ENCODE results near the gene WT1. TPM values are rescaled to one million over a fixed set of nuclear protein-coding genes. Genes with fewer than 3 reads are reported as not detected.

WT1 gene
- total and polyA plus RNA-seq, 2 donors from 2014 or later: 0.66 to 15.0 TPM

DNA sequence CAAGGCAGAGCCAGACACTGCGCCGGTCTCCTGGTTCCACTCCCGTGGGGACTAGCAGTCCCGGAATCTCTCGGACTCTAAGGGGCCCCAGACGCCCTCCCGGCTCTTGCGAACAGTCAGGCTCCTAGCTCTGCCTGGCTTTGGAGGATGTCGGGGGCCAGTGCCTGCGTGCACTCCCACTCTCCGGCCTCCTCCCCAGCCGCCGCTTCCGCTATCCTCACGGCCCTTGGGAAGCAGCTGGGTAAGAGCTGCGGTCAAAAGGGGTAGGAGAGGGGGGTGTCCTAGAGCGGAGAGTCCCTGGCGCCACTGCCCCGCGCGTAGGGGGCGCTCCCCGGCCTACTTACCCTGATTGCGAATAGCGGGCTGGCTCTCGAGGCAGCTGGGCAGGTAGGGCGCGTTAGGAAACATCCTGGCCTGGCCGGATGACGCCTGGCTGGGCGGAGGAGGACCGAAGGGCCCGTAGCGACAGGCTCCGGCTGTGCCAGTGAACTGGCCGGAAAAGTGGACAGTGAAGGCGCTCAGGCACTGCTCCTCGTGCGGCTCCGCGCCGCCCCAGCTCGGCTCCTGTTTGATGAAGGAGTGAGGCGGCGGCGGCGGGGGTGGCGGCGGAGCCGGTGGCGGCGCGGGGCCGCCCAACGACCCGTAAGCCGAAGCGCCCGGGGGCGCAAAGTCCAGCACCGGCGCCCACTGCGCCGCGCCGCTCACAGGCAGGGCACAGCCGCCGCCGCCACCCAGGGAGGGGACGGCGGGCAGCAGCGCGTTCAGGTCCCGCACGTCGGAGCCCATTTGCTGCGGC, 785 bp downstream of the WT1 start:
- no peak for FAIRE-seq
- H3K4me1 ChIP-seq (ENCODE audit: control insufficient read depth in 2 of 3, insufficient read depth in 2 of 3, low read depth in 1 of 3, low read length in 3 of 3): peaks cover 0 to 6% (median 0%) of the 10 kb centered on the region in 3 donors
- TF ChIP-seq, protein P1, sequence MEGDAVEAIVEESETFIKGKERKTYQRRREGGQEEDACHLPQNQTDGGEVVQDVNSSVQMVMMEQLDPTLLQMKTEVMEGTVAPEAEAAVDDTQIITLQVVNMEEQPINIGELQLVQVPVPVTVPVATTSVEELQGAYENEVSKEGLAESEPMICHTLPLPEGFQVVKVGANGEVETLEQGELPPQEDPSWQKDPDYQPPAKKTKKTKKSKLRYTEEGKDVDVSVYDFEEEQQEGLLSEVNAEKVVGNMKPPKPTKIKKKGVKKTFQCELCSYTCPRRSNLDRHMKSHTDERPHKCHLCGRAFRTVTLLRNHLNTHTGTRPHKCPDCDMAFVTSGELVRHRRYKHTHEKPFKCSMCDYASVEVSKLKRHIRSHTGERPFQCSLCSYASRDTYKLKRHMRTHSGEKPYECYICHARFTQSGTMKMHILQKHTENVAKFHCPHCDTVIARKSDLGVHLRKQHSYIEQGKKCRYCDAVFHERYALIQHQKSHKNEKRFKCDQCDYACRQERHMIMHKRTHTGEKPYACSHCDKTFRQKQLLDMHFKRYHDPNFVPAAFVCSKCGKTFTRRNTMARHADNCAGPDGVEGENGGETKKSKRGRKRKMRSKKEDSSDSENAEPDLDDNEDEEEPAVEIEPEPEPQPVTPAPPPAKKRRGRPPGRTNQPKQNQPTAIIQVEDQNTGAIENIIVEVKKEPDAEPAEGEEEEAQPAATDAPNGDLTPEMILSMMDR (IDR thresholded peaks at IDR 0.05; ENCODE audit: borderline replicate concordance, extremely low read depth, insufficient read depth): no peak
- H3K9me3 ChIP-seq (ENCODE audit: control insufficient read depth in 2 of 3, insufficient read depth in 1 of 3, low read length in 3 of 3): no peaks in the 10 kb centered on the region
- DNase-seq: peak in 4 of 5 donors; percentile 61 to 68 (median 65)
- peak overlapping the region in 1 of 2 donors; percentile 51 for H3K27ac ChIP-seq (ENCODE audit: low read depth in 2 of 2, low read length in 2 of 2)
- H3K9ac ChIP-seq (ENCODE audit: low read length in 3 of 3): peak overlapping the region in 2 of 3 donors; percentile 34 to 64
- peak overlapping the region; percentile 56 to 95 (median 56) for H3K4me3 ChIP-seq (ENCODE audit: low read length in 3 of 3)
- H3K27me3 ChIP-seq (ENCODE audit: control insufficient read depth, insufficient read depth, low read length): peaks cover 10% of the 10 kb centered on the region
- intact Hi-C loops (cut with DNase I): no loop called here
- no peaks in the 10 kb centered on the region for H3K36me3 ChIP-seq (ENCODE audit: control insufficient read depth in 2 of 3, insufficient read depth in 3 of 3, low read length in 3 of 3)

DNA sequence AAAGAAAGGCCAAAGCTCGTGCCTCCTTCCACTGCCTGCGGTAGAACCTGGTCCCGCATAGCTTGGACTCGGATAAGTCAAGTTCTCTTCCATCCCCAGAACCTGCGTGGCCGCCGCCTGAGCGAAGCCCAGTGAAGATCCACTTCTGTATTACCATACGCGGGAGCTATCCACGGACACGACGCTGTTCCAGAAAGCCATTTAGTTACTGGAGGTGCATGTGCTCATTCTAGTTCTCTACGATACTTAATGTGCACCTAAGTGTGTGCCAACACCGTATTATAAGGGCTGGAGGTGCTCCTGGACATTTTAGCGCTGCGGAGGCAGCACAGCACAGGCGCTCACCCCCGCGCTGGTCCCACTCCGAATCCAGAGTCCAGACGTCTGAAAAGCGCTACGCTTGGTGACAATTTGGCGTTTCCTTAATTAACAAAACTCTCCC, 1.4 kb downstream of the WT1 start:
- FAIRE-seq (no peak), DNase-seq (peak in 1 of 5 donors; percentile 41)
- H3K27ac ChIP-seq (ENCODE audit: low read depth in 2 of 2, low read length in 2 of 2): peak overlapping the region in 1 of 2 donors; percentile 37
- peak overlapping the region; percentile 56 to 95 (median 56) for H3K4me3 ChIP-seq (ENCODE audit: low read length in 3 of 3)
- peak overlapping the region; percentile 24 to 64 (median 34) for H3K9ac ChIP-seq (ENCODE audit: low read length in 3 of 3)
- H3K27me3 ChIP-seq (ENCODE audit: control insufficient read depth, insufficient read depth, low read length): peaks cover 11% of the 10 kb centered on the region
- H3K9me3 ChIP-seq (ENCODE audit: control insufficient read depth in 2 of 3, insufficient read depth in 1 of 3, low read length in 3 of 3): no peaks in the 10 kb centered on the region
- H3K4me1 ChIP-seq (ENCODE audit: control insufficient read depth in 2 of 3, insufficient read depth in 2 of 3, low read depth in 1 of 3, low read length in 3 of 3): peaks cover 0 to 6% (median 0%) of the 10 kb centered on the region in 3 donors
- TF ChIP-seq, protein P1 (IDR thresholded peaks at IDR 0.05; ENCODE audit: borderline replicate concordance, extremely low read depth, insufficient read depth): no peak
- no peaks in the 10 kb centered on the region for H3K36me3 ChIP-seq (ENCODE audit: control insufficient read depth in 2 of 3, insufficient read depth in 3 of 3, low read length in 3 of 3)
- intact Hi-C loops (cut with DNase I): no loop called here

DNA sequence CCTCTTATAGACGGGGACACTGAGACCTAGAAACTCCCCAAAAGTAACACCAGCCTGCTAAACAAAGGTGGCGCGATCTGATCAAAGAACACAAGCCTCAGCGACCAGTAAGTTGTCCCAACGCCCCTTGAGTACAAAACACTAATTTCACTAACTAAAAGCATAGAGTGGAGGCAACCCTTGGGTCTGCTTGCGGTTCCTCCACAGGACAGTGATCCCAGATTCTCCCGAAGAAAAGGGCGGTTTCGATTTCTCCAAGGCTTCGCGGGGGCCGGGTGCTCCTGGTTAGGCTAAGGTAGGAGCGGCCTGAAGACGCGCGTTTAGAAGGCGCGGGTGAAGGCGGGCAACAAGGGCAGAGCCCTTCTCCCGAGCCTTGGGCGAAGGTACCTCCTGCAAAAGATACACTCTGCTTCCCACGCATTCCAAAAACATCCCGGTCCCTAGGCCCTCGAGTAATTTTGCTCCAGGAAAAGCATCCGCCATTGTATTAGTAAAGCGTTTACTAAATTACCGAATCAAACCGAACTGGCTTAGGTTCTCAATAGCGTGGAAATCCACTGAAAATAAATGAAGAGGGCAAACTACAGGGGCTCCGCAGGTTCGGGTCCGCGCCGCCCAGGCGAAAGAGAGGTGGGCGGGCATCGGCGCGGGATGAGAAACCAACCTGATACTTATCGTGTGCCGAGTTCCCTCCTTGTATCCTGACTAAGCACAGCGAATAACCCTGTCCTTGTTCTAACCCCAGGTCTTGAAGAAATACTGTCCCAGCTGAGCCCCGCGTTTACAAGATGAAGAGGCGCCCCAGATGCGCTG, 2.0 kb downstream of the WT1 start:
- intact Hi-C loops (cut with DNase I): no loop called here
- Histone ChIP-seq H3K27ac (ENCODE audit: low read depth in 2 of 2, low read length in 2 of 2) (peak overlapping the region; percentile 32 to 41), H3K4me1 (ENCODE audit: control insufficient read depth in 2 of 3, insufficient read depth in 2 of 3, low read depth in 1 of 3, low read length in 3 of 3) (peaks cover 0 to 6% (median 0%) of the 10 kb centered on the region in 3 donors), H3K9ac (ENCODE audit: low read length in 3 of 3) (peak overlapping the region in 1 of 3 donors; percentile 64), H3K4me3 (ENCODE audit: low read length in 3 of 3) (peak overlapping the region; percentile 56 to 95 (median 65)), H3K36me3 (ENCODE audit: control insufficient read depth in 2 of 3, insufficient read depth in 3 of 3, low read length in 3 of 3) (no peaks in the 10 kb centered on the region), H3K9me3 (ENCODE audit: control insufficient read depth in 2 of 3, insufficient read depth in 1 of 3, low read length in 3 of 3) (no peaks in the 10 kb centered on the region), H3K27me3 (ENCODE audit: control insufficient read depth, insufficient read depth, low read length) (peaks cover 9% of the 10 kb centered on the region)
- TF ChIP-seq, protein P1 (IDR thresholded peaks at IDR 0.05; ENCODE audit: borderline replicate concordance, extremely low read depth, insufficient read depth): no peak
- DNase-seq: peak in 2 of 5 donors; percentile 45 to 49
- no peak for FAIRE-seq
